Right cardiac atrium (tissue), 5 donors: ENCODE results near the gene NBPF4. TPM values are rescaled to one million over a fixed set of nuclear protein-coding genes. Genes with fewer than 3 reads are reported as not detected.

Source experiments
- ATAC-seq, 2 donors: fragments of 200-7000 bp; cut with Tn5 transposase; one replicate each; pipeline versions ENCODE4 v1.8.0 to v1.9.1; 2020; ENCODE audit warnings: moderate library complexity in 2 of 2, mild to moderate bottlenecking in 1 of 2
- DNase-seq, 3 donors: peaks; one replicate each; pipeline ENCODE4 v3.0.0-alpha.2; 2020
- H3K27ac ChIP-seq: one replicate; pipeline ENCODE4 v1.5.1; 2013; ENCODE audit warnings: mild to moderate bottlenecking, low read length, control low read depth, moderate library complexity
- H3K27me3 ChIP-seq: one replicate; pipeline ENCODE4 v1.6.1; 2013; ENCODE audit not compliant: control insufficient read depth, insufficient read depth
- H3K4me1 ChIP-seq: one replicate; pipeline ENCODE4 v1.6.1; 2013; ENCODE audit warnings: low read length; ENCODE audit not compliant: control insufficient read depth, insufficient read depth
- H3K4me3 ChIP-seq: one replicate; pipeline ENCODE4 v1.5.1; 2013; ENCODE audit warnings: low read length, control low read depth
- H3K9me3 ChIP-seq: one replicate; pipeline ENCODE4 v1.6.1; 2013; ENCODE audit warnings: low read length; ENCODE audit not compliant: control insufficient read depth
- WGBS: extraction: QIAGEN DNeasy Blood & Tissue Kit; methylation state at CpG from one replicate; pipeline ENCODE4 v1.1.7; 2013; 5-methylcytosine and 5-hydroxymethylcytosine counted together
- intact Hi-C, 4 donors: fragments of 100-400 bp; cut with DNase I; formaldehyde crosslinking; loops; one replicate each; pipeline versions ENCODE4 v1.11.0 to v1.14.0; 2022 to 2023
- polyA plus RNA-seq: library from polyadenylated mRNA; stranded (reverse); fragments of 200-250 nt; gene quantifications from one replicate; pipeline ENCODE4 v1.2.3, GENCODE V29; 2013
- total RNA-seq, 4 donors: library from RNA; stranded (reverse); fragmentation: NEBNext Ultra II Directional; extraction: Animal tissue kit (Norgen Biotek cat#: 25700); gene quantifications; one replicate each; pipeline ENCODE4 v1.2.1, GENCODE V29; 2021
- donor health status: healthy with polysubstance abuse.
- donor health status: DM: no; HTN: yes; CAD: no.
- donor health status: DM: no; HTN: no; CAD: no.
- donor health status: DM: no; HTN: yes; CAD: no; lungs with severe emphysema.
- donor health status: DM: yes; HTN: yes; CAD: no.

Gene NBPF4
- total and polyA plus RNA-seq, 5 donors, result not detected

- WGBS, result 77% methylated on average over 5 of the region's 5 CpGs
- intact Hi-C loops, result no loop called here
- Histone ChIP-seq H3K4me1 (peaks cover 5% of the 10 kb centered on the region), H3K4me3 (no peak overlapping the region), H3K27ac (no peak overlapping the region), H3K27me3 (no peaks in the 10 kb centered on the region), H3K9me3 (no peaks in the 10 kb centered on the region)
- DNase-seq (no peak), ATAC-seq (no peak)
Observed at GRCh38 chr1:108190686-108191416, 53.0 kb downstream of the NBPF4 start.

DNA sequence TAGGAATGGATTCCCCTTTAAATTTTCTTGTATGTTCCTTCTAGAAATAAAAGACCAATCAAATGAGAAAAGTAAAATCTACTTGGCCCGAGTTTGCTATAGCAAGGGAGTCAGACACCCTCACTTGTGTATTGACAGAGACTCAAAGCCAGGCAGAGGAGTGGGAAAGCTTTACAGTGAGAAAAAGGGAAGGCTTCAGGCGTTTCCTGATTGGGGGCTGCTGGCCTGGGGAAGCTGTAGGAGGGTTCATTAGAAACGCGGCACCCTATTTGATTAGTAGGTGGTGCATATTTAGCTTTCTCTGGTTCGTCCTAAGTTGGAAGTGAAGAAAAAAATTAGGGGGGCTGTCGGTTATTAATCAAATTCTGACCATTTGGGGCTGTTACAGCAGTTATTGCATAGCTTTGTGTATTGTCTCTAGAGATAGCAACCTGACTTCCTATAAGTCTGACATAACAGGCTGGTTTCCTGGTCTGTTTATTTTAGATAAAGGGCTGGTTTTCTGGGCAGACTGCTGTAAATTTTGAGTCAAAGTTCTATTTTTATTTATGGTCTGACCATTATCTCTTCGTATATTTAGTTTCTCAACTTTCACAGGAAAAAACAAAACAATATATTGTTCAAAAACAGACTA, 53.8 kb downstream of the NBPF4 start:
- WGBS, result 72% methylated on average over 7 of the region's 7 CpGs
- Histone ChIP-seq H3K4me3 (no peak overlapping the region), H3K27ac (no peak overlapping the region), H3K9me3 (no peaks in the 10 kb centered on the region), H3K27me3 (no peaks in the 10 kb centered on the region), H3K4me1 (peaks cover 5% of the 10 kb centered on the region)
- DNase-seq, result no peak
- ATAC-seq, result no peak
- intact Hi-C loops, result no loop called here

DNA sequence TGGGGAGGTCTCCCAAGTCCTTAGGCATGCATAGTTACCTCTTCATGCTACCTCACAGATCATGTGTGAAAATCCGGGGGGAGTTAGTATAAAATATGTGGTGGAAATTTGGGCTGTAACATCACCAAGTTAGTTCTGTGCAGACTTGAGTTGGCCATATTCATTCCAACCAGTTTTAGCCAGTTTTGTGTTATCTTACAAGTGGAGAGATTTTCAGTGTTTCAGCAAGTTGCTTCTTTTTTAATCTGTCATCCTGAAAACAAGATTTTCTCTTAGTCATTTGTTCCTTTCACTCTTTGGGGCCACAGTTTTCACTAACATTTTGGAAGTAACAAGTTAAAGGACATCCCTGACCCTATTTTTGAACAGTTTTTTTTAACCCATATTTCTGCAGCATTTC, 55.1 kb downstream of the NBPF4 start:
- ATAC-seq, result no peak
- 96% methylated on average over 1 of the region's 1 CpG for WGBS
- intact Hi-C loops, result no loop called here
- H3K9me3 ChIP-seq, result no peaks in the 10 kb centered on the region
- no peaks in the 10 kb centered on the region for H3K27me3 ChIP-seq
- H3K4me3 ChIP-seq, result no peak overlapping the region
- no peak for DNase-seq
- peaks cover 3% of the 10 kb centered on the region for H3K4me1 ChIP-seq
- no peak overlapping the region for H3K27ac ChIP-seq

- Histone ChIP-seq H3K9me3 (no peaks in the 10 kb centered on the region), H3K4me3 (no peak overlapping the region), H3K27ac (no peak overlapping the region), H3K27me3 (no peaks in the 10 kb centered on the region), H3K4me1 (peaks cover 2% of the 10 kb centered on the region)
- intact Hi-C loops, result no loop called here
- WGBS, result 49% methylated on average over 2 of the region's 2 CpGs
- ATAC-seq, result no peak
- DNase-seq, result no peak
Observed at GRCh38 chr1:108182959-108183700, 60.7 kb downstream of the NBPF4 start.

DNA sequence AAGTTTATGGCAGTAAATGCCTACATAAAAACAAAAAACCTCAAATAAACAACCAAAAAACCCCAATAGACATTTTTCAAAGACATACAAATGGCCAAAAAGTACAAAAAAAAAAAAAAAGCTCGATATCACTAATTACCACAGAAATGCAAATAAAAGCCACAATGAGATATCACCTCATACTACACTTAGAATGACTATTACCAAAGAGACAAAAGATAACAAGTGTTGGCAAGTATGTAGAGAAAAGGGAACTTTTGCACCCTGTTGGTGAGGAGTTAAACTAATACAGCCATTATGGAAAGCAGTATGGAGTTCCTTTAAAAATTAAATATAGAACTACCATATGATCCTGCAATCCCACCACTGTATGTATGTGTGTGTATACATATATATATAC, 64.9 kb downstream of the NBPF4 start:
- DNase-seq (no peak), ATAC-seq (no peak)
- 94% methylated on average over 1 of the region's 1 CpG for WGBS
- Histone ChIP-seq H3K27me3 (no peaks in the 10 kb centered on the region), H3K27ac (no peak overlapping the region), H3K4me3 (no peak overlapping the region), H3K9me3 (no peaks in the 10 kb centered on the region), H3K4me1 (peaks cover 2% of the 10 kb centered on the region)
- intact Hi-C loops, result no loop called here

Other genes starting within 250 kb of the NBPF4 start
- gene SLC25A24, start 43.7 kb downstream of the NBPF4 start, total RNA-seq, result 10 to 100 TPM; 14.6 to 18.1 (median 16.7) TPM
- 8.8 TPM for gene SLC25A24, start 43.7 kb downstream of the NBPF4 start, polyA plus RNA-seq
- not detected for gene NBPF6, start 206.3 kb upstream of the NBPF4 start, total RNA-seq
- gene NBPF6, start 206.3 kb upstream of the NBPF4 start, polyA plus RNA-seq, result not detected